Measurements from ENCODE around the gene PCBP3.

Gene PCBP3

DNA sequence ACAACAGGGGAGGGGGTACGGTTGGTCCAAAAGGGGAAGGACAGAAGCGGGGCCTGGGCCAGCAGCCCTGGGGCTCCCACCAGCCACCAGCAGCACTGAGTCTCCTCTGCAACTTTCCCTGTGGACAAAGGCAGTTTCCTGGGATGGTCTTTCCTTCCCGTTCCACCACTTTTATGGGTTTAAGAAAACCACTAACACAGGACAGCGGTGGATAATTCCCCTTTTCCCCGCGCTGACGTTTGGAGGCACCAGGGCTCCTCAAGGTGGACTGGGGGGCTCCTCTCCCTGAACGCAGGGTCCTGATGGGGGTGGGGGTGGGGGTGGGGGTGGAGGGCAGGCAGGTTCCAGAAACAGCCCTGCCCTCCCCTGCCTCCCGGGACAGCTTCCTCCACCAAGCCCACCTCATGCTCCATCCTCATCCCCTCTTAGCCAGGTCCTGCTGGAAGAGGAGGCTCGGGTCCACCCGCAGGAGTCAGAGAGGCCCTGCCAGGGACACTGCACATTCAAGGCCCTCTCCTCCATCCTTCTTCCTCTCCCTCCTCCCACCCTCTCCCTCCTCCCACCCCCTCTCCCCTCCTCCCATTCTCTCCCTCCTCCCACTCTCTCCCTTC is 333.3 kb downstream of the PCBP3 start:
- Histone ChIP-seq H3K4me3 (ENCODE audit: insufficient read depth in 1 of 2, low read depth in 1 of 2, low read length in 2 of 2) (no peak overlapping the region), H2AFZ (ENCODE audit: low read depth, low read length) (no peak overlapping the region), H2BK120ac (ENCODE audit: low read depth, low read length) (peak overlapping the region; percentile 95), H3K27ac (ENCODE audit: low read length, poor library complexity, severe bottlenecking) (no peak overlapping the region), H3K36me3 (ENCODE audit: control insufficient read depth in 1 of 2, insufficient read depth in 2 of 2, low read depth in 1 of 2, low read length in 2 of 2) (peaks cover 0 to 3% of the 10 kb centered on the region in 2 experiments), H3K79me1 (replicated peaks; ENCODE audit: low read length, poor library complexity, severe bottlenecking) (no peaks in the 10 kb centered on the region), H3K4ac (ENCODE audit: low read depth in 1 of 2, low read length in 2 of 2) (peak overlapping the region in 1 of 2 experiments; percentile 92), H3K27me3 (ENCODE audit: control insufficient read depth in 1 of 2, insufficient read depth in 1 of 2, low read length in 2 of 2) (no peaks in the 10 kb centered on the region), H2BK5ac (ENCODE audit: low read depth, low read length, poor library complexity, severe bottlenecking) (no peak overlapping the region), H2BK12ac (ENCODE audit: low read length in 2 of 2) (peak overlapping the region in 1 of 2 experiments; percentile 51), H4K91ac (ENCODE audit: low read length) (peak overlapping the region; percentile 63), H3K9ac (ENCODE audit: low read length) (peak overlapping the region; percentile 51), H2BK15ac (ENCODE audit: low read depth, poor library complexity, severe bottlenecking) (peak overlapping the region; percentile 70), H4K8ac (ENCODE audit: low read length) (peak overlapping the region; percentile 45), H3K4me2 (ENCODE audit: low read length, poor library complexity, severe bottlenecking) (no peak overlapping the region), H3K4me1 (ENCODE audit: control insufficient read depth, insufficient read depth, low read depth, low read length) (peaks cover 46% of the 10 kb centered on the region), H3K9me3 (ENCODE audit: control insufficient read depth, low read length) (no peaks in the 10 kb centered on the region), H3K18ac (ENCODE audit: low read depth in 1 of 2, low read length in 2 of 2) (peak overlapping the region; percentile 58 to 95), H3K14ac (ENCODE audit: low read length in 2 of 2) (peak overlapping the region in 1 of 2 experiments; percentile 44), H2AK5ac (ENCODE audit: low read length, severe bottlenecking) (peak overlapping the region; percentile 26), H3K23ac (ENCODE audit: low read length in 2 of 2) (no peak overlapping the region)
- 32% methylated on average over 5 of the region's 11 CpGs for WGBS
- DNase-seq = no peak

- WGBS = 19% methylated on average over 5 of the region's 5 CpGs
- Histone ChIP-seq H3K4me1 (ENCODE audit: control insufficient read depth, insufficient read depth, low read depth, low read length) (peaks cover 41% of the 10 kb centered on the region), H3K4me3 (ENCODE audit: insufficient read depth in 1 of 2, low read depth in 1 of 2, low read length in 2 of 2) (no peak overlapping the region), H3K9ac (ENCODE audit: low read length) (peak overlapping the region; percentile 64), H3K23ac (ENCODE audit: low read length in 2 of 2) (no peak overlapping the region), H3K4ac (ENCODE audit: low read depth in 1 of 2, low read length in 2 of 2) (peak overlapping the region; percentile 28 to 98), H3K14ac (ENCODE audit: low read length in 2 of 2) (peak overlapping the region in 1 of 2 experiments; percentile 95), H3K36me3 (ENCODE audit: control insufficient read depth in 1 of 2, insufficient read depth in 2 of 2, low read depth in 1 of 2, low read length in 2 of 2) (peaks cover 2 to 3% of the 10 kb centered on the region in 2 experiments), H2BK15ac (ENCODE audit: low read depth, poor library complexity, severe bottlenecking) (no peak overlapping the region), H2BK5ac (ENCODE audit: low read depth, low read length, poor library complexity, severe bottlenecking) (no peak overlapping the region), H3K4me2 (ENCODE audit: low read length, poor library complexity, severe bottlenecking) (no peak overlapping the region), H3K79me1 (replicated peaks; ENCODE audit: low read length, poor library complexity, severe bottlenecking) (no peaks in the 10 kb centered on the region), H2BK120ac (ENCODE audit: low read depth, low read length) (peak overlapping the region; percentile 95), H3K18ac (ENCODE audit: low read depth in 1 of 2, low read length in 2 of 2) (peak overlapping the region; percentile 3 to 95), H2BK12ac (ENCODE audit: low read length in 2 of 2) (peak overlapping the region in 1 of 2 experiments; percentile 99), H2AK5ac (ENCODE audit: low read length, severe bottlenecking) (no peak overlapping the region), H3K27ac (ENCODE audit: low read length, poor library complexity, severe bottlenecking) (no peak overlapping the region), H4K91ac (ENCODE audit: low read length) (peak overlapping the region; percentile 77), H3K27me3 (ENCODE audit: control insufficient read depth in 1 of 2, insufficient read depth in 1 of 2, low read length in 2 of 2) (no peaks in the 10 kb centered on the region), H4K8ac (ENCODE audit: low read length) (peak overlapping the region; percentile 96), H3K9me3 (ENCODE audit: control insufficient read depth, low read length) (no peaks in the 10 kb centered on the region), H2AFZ (ENCODE audit: low read depth, low read length) (no peak overlapping the region)
- DNase-seq = peak; percentile 57
Observed at GRCh38 chr21:45977396-45977795, 333.9 kb downstream of the PCBP3 start.

GRCh38 chr21:45979141-45979631 is 335.7 kb downstream of the PCBP3 start:
- Histone ChIP-seq H2BK15ac (ENCODE audit: low read depth, poor library complexity, severe bottlenecking) (no peak overlapping the region), H3K4me1 (ENCODE audit: control insufficient read depth, insufficient read depth, low read depth, low read length) (peaks cover 45% of the 10 kb centered on the region)
- WGBS = 62% methylated on average over 20 of the region's 20 CpGs

DNA sequence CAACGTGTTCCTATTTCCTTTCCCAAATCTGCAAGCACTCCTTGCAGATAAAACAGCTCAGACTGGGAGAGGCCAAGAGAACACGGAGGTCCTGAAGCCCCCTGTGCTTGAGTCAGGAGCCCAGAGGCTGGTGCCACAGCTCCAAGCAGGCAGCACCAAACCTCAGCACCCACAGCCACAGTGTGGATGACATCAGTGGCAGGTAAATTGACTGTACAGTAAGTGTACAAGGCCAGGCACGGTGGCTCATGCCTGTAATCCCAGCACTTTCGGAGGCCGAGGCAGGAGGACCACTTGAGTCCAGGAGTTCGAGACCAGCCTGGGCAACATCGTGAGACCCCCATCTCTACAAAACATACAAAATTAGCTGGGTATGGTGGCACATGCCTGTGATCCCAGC is 336.1 kb downstream of the PCBP3 start:
- Histone ChIP-seq H3K4ac (ENCODE audit: low read depth in 1 of 2, low read length in 2 of 2) (peak overlapping the region; percentile 24 to 70), H3K4me1 (ENCODE audit: control insufficient read depth, insufficient read depth, low read depth, low read length) (peaks cover 43% of the 10 kb centered on the region), H3K14ac (ENCODE audit: low read length in 2 of 2) (peak overlapping the region in 1 of 2 experiments; percentile 5), H3K27ac (ENCODE audit: low read length, poor library complexity, severe bottlenecking) (no peak overlapping the region), H2AK5ac (ENCODE audit: low read length, severe bottlenecking) (no peak overlapping the region), H2BK15ac (ENCODE audit: low read depth, poor library complexity, severe bottlenecking) (peak overlapping the region; percentile 6), H2BK120ac (ENCODE audit: low read depth, low read length) (peak overlapping the region; percentile 9), H2AFZ (ENCODE audit: low read depth, low read length) (no peak overlapping the region), H3K9ac (ENCODE audit: low read length) (peak overlapping the region; percentile 88), H3K79me1 (replicated peaks; ENCODE audit: low read length, poor library complexity, severe bottlenecking) (peaks cover 2% of the 10 kb centered on the region), H4K8ac (ENCODE audit: low read length) (peak overlapping the region; percentile 10), H3K4me3 (ENCODE audit: insufficient read depth in 1 of 2, low read depth in 1 of 2, low read length in 2 of 2) (peak overlapping the region in 1 of 2 experiments; percentile 81), H3K18ac (ENCODE audit: low read depth in 1 of 2, low read length in 2 of 2) (peak overlapping the region; percentile 67 to 73), H3K36me3 (ENCODE audit: control insufficient read depth in 1 of 2, insufficient read depth in 2 of 2, low read depth in 1 of 2, low read length in 2 of 2) (peaks cover 20 to 22% of the 10 kb centered on the region in 2 experiments), H4K91ac (ENCODE audit: low read length) (no peak overlapping the region), H2BK12ac (ENCODE audit: low read length in 2 of 2) (peak overlapping the region in 1 of 2 experiments; percentile 66), H3K9me3 (ENCODE audit: control insufficient read depth, low read length) (no peaks in the 10 kb centered on the region), H3K27me3 (ENCODE audit: control insufficient read depth in 1 of 2, insufficient read depth in 1 of 2, low read length in 2 of 2) (no peaks in the 10 kb centered on the region), H3K23ac (ENCODE audit: low read length in 2 of 2) (peak overlapping the region in 1 of 2 experiments; percentile 16), H2BK5ac (ENCODE audit: low read depth, low read length, poor library complexity, severe bottlenecking) (no peak overlapping the region), H3K4me2 (ENCODE audit: low read length, poor library complexity, severe bottlenecking) (no peak overlapping the region)
- WGBS = 55% methylated on average over 5 of the region's 7 CpGs
- DNase-seq = no peak

More at GRCh38 chr21:45979141-45979631, 335.7 kb downstream of the PCBP3 start:
- Histone ChIP-seq H3K9me3 (ENCODE audit: control insufficient read depth, low read length) (no peaks in the 10 kb centered on the region), H3K79me1 (replicated peaks; ENCODE audit: low read length, poor library complexity, severe bottlenecking) (peaks cover 1% of the 10 kb centered on the region), H3K23ac (ENCODE audit: low read length in 2 of 2) (no peak overlapping the region), H4K8ac (ENCODE audit: low read length) (peak overlapping the region; percentile 10), H3K4me3 (ENCODE audit: insufficient read depth in 1 of 2, low read depth in 1 of 2, low read length in 2 of 2) (peak overlapping the region in 1 of 2 experiments; percentile 81), H3K18ac (ENCODE audit: low read depth in 1 of 2, low read length in 2 of 2) (peak overlapping the region; percentile 67 to 73), H3K27ac (ENCODE audit: low read length, poor library complexity, severe bottlenecking) (no peak overlapping the region), H4K91ac (ENCODE audit: low read length) (peak overlapping the region; percentile 87), H3K9ac (ENCODE audit: low read length) (peak overlapping the region; percentile 88), H3K14ac (ENCODE audit: low read length in 2 of 2) (peak overlapping the region in 1 of 2 experiments; percentile 50), H2AFZ (ENCODE audit: low read depth, low read length) (no peak overlapping the region), H2AK5ac (ENCODE audit: low read length, severe bottlenecking) (no peak overlapping the region), H3K4me2 (ENCODE audit: low read length, poor library complexity, severe bottlenecking) (no peak overlapping the region), H2BK120ac (ENCODE audit: low read depth, low read length) (peak overlapping the region; percentile 9), H2BK12ac (ENCODE audit: low read length in 2 of 2) (peak overlapping the region; percentile 66 to 84), H3K4ac (ENCODE audit: low read depth in 1 of 2, low read length in 2 of 2) (peak overlapping the region; percentile 70 to 83), H3K36me3 (ENCODE audit: control insufficient read depth in 1 of 2, insufficient read depth in 2 of 2, low read depth in 1 of 2, low read length in 2 of 2) (peaks cover 15 to 17% of the 10 kb centered on the region in 2 experiments), H2BK5ac (ENCODE audit: low read depth, low read length, poor library complexity, severe bottlenecking) (no peak overlapping the region), H3K27me3 (ENCODE audit: control insufficient read depth in 1 of 2, insufficient read depth in 1 of 2, low read length in 2 of 2) (no peaks in the 10 kb centered on the region)
- peak; percentile 58 for DNase-seq
